ENCODE data around the gene PDLIM7. TPM values are rescaled to one million over a fixed set of nuclear protein-coding genes. Genes with fewer than 3 reads are reported as not detected.

Gene PDLIM7
- total RNA-seq, 1 experiment from 2014 or later: 132 TPM

- intact Hi-C loops (cut with micrococcal nuclease; ENCODE audit: unreplicated experiment): no loop called here
- no peaks in the 10 kb centered on the region for H3K9me3 ChIP-seq (ENCODE audit: low read depth, low read length, poor library complexity, severe bottlenecking)
- no peak overlapping the region for H3K27ac ChIP-seq (ENCODE audit: low read depth, low read length, poor library complexity, severe bottlenecking)
- TF ChIP-seq EZH2 (IDR thresholded peaks at IDR 0.05; ENCODE audit: borderline replicate concordance, low read depth, low read length, poor library complexity, severe bottlenecking) (no peak), CTCF (conservative IDR thresholded peaks at IDR 0.05; ENCODE audit: low read depth, low read length) (no peak)
- no TSS peak for BruUV-seq (replicated peaks)
- H3K36me3 ChIP-seq (ENCODE audit: insufficient read depth, low read length, poor library complexity, severe bottlenecking): peaks cover 26% of the 10 kb centered on the region
- H3K4me1 ChIP-seq (ENCODE audit: insufficient read depth, low read length, poor library complexity, severe bottlenecking): no peaks in the 10 kb centered on the region
- H3K4me3 ChIP-seq (ENCODE audit: low read depth, low read length, poor library complexity, severe bottlenecking): no peak overlapping the region
- ChIA-PET POLR2A (ENCODE audit: low non-redundant PET) (no interaction called here), CTCF (no interaction called here)
- H3K27me3 ChIP-seq (replicated peaks; ENCODE audit: insufficient read depth, low read depth, low read length, poor library complexity): no peaks in the 10 kb centered on the region
- no peak for DNase-seq (ENCODE audit: low spot score)
Observed at GRCh38 chr5:177433658-177434217, 63.7 kb downstream of the PDLIM7 start.

Other genes with a start within 250 kb of the PDLIM7 start
- 16.0 and 19.2 TPM in 2 replicates for gene RAB24, start 193.9 kb downstream of the PDLIM7 start, total RNA-seq (2021)
- 169 and 194 TPM in 2 replicates for gene PRELID1, start 193.8 kb downstream of the PDLIM7 start, total RNA-seq (2021)
- gene MXD3, start 185.7 kb downstream of the PDLIM7 start, total RNA-seq (2021): 15.1 and 19.4 TPM in 2 replicates
- gene LMAN2, start 145.9 kb downstream of the PDLIM7 start, total RNA-seq (2021): 97.7 and 98.4 TPM in 2 replicates
- gene RGS14, start 139.7 kb downstream of the PDLIM7 start, total RNA-seq (2021): 3.1 and 6.5 TPM in 2 replicates
- gene SLC34A1, start 113.2 kb downstream of the PDLIM7 start, total RNA-seq (2021): not detected in 2 replicates
- gene PFN3, start 96.9 kb downstream of the PDLIM7 start, total RNA-seq (2021): not detected in 2 replicates
- gene F12, start 88.0 kb downstream of the PDLIM7 start, total RNA-seq (2021): 0.81 TPM in 1 of 2 replicates, not detected in the other
- gene GRK6, start 70.9 kb downstream of the PDLIM7 start, total RNA-seq (2021): 32.1 and 38.1 TPM in 2 replicates
- gene PRR7, start 50.8 kb downstream of the PDLIM7 start, total RNA-seq (2021): 3.0 and 5.3 TPM in 2 replicates
- gene DBN1, start 24.0 kb downstream of the PDLIM7 start, total RNA-seq (2021): 271 and 286 TPM in 2 replicates
- 13.1 and 15.0 TPM in 2 replicates for gene DOK3, start 12.2 kb upstream of the PDLIM7 start, total RNA-seq (2021)
- gene DDX41, start 19.4 kb upstream of the PDLIM7 start, total RNA-seq (2021): 82.3 and 87.7 TPM in 2 replicates
- 43.8 and 53.5 TPM in 2 replicates for gene FAM193B, start 57.0 kb upstream of the PDLIM7 start, total RNA-seq (2021)
- 88.6 and 90.1 TPM in 2 replicates for gene TMED9, start 94.6 kb upstream of the PDLIM7 start, total RNA-seq (2021)
- 15.0 and 17.3 TPM in 2 replicates for gene B4GALT7, start 102.5 kb upstream of the PDLIM7 start, total RNA-seq (2021)